Neural cell (in vitro differentiated cells): ENCODE data around the gene APAF1.

Source experiments
- EP300 ChIP-seq: fragments of 450-650 bp; conservative IDR thresholded peaks from 2 replicates; pipeline ENCODE4 v1.6.1; 2014; ENCODE audit warnings: antibody characterized with exemption, mild to moderate bottlenecking, moderate library complexity; ENCODE audit not compliant: poor library complexity, severe bottlenecking
- TF ChIP-seq, protein P1 (sequence below): fragments of 450-650 bp; IDR thresholded peaks from 2 replicates; pipeline ENCODE4 v1.5.1; 2014; ENCODE audit warnings: antibody characterized with exemption, mild to moderate bottlenecking, moderate library complexity; ENCODE audit not compliant: poor library complexity, severe bottlenecking

- TF ChIP-seq, protein P1, sequence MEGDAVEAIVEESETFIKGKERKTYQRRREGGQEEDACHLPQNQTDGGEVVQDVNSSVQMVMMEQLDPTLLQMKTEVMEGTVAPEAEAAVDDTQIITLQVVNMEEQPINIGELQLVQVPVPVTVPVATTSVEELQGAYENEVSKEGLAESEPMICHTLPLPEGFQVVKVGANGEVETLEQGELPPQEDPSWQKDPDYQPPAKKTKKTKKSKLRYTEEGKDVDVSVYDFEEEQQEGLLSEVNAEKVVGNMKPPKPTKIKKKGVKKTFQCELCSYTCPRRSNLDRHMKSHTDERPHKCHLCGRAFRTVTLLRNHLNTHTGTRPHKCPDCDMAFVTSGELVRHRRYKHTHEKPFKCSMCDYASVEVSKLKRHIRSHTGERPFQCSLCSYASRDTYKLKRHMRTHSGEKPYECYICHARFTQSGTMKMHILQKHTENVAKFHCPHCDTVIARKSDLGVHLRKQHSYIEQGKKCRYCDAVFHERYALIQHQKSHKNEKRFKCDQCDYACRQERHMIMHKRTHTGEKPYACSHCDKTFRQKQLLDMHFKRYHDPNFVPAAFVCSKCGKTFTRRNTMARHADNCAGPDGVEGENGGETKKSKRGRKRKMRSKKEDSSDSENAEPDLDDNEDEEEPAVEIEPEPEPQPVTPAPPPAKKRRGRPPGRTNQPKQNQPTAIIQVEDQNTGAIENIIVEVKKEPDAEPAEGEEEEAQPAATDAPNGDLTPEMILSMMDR = no peak
- no peak for TF ChIP-seq EP300
Measured at GRCh38 chr12:98748463-98748862, 103.4 kb downstream of the APAF1 start.
